Nephron (organoid): ENCODE measurements around the gene GMPPA.

Experiments
- H3K27ac Mint-ChIP-seq, 3 experiments: 2 replicates each; pipeline ENCODE4 v1.8.0; 2020; ENCODE audit warnings: mixed read lengths in 3 of 3, mild to moderate bottlenecking in 2 of 3, moderate library complexity in 1 of 3
- H3K27me3 Mint-ChIP-seq: 2 replicates; pipeline ENCODE4 v1.8.0; 2021; ENCODE audit warnings: low read depth, mild to moderate bottlenecking, moderate library complexity, mixed read lengths
- H3K36me3 Mint-ChIP-seq: 2 replicates; pipeline ENCODE4 v1.8.0; 2020; ENCODE audit warnings: low read depth, mixed read lengths
- H3K4me1 Mint-ChIP-seq: 2 replicates; pipeline ENCODE4 v1.8.0; 2020; ENCODE audit warnings: mixed read lengths
- H3K4me3 Mint-ChIP-seq, 3 experiments: 2 replicates each; pipeline ENCODE4 v1.8.0; 2020; ENCODE audit warnings: mild to moderate bottlenecking in 3 of 3, mixed read lengths in 3 of 3, moderate library complexity in 2 of 3
- H3K9me3 Mint-ChIP-seq: 2 replicates; pipeline ENCODE4 v1.8.0; 2020; ENCODE audit warnings: mixed read lengths
- CTCF ChIP-seq, 3 experiments: fragments of 200-600 bp; sonication (generic); IDR thresholded peaks; one replicate each; pipeline ENCODE4 v1.5.0; 2021; ENCODE audit warnings: antibody characterized with exemption in 3 of 3; ENCODE audit not compliant: unreplicated experiment in 3 of 3

Gene GMPPA

GRCh38 chr2:219455581-219455980 is 43.1 kb upstream of the GMPPA start:
- Mint-ChIP-seq H3K4me3 (no peak overlapping the region), H3K4me1 (peaks cover 52% of the 10 kb centered on the region), H3K27ac (no peak overlapping the region), H3K9me3 (no peaks in the 10 kb centered on the region), H3K27me3 (peaks cover 8% of the 10 kb centered on the region), H3K36me3 (peaks cover 7% of the 10 kb centered on the region)
- no peak for TF ChIP-seq CTCF (IDR thresholded peaks at IDR 0.05; ENCODE audit: unreplicated experiment in 3 of 3)

- Mint-ChIP-seq H3K36me3 (peaks cover 12% of the 10 kb centered on the region), H3K27me3 (no peaks in the 10 kb centered on the region), H3K27ac (no peak overlapping the region), H3K4me1 (peaks cover 35% of the 10 kb centered on the region), H3K9me3 (no peaks in the 10 kb centered on the region), H3K4me3 (no peak overlapping the region)
- TF ChIP-seq CTCF (IDR thresholded peaks at IDR 0.05; ENCODE audit: unreplicated experiment in 3 of 3) = no peak
Observed at GRCh38 chr2:219457784-219458369, 40.8 kb upstream of the GMPPA start.

- TF ChIP-seq CTCF (IDR thresholded peaks at IDR 0.05; ENCODE audit: unreplicated experiment in 3 of 3) = no peak
Observed at GRCh38 chr2:219458996-219459395, 39.7 kb upstream of the GMPPA start.

GRCh38 chr2:219459460-219460311 is 39.0 kb upstream of the GMPPA start:
- Mint-ChIP-seq H3K4me1 (peaks cover 27% of the 10 kb centered on the region), H3K27ac (peak overlapping the region; percentile 72 to 80 (median 72)), H3K27me3 (no peaks in the 10 kb centered on the region), H3K9me3 (no peaks in the 10 kb centered on the region), H3K36me3 (peaks cover 8% of the 10 kb centered on the region), H3K4me3 (peak overlapping the region in 2 of 3 experiments; percentile 14 to 70)
- TF ChIP-seq CTCF (IDR thresholded peaks at IDR 0.05; ENCODE audit: unreplicated experiment in 3 of 3) = peak; percentile 78 to 84 (median 84)

More at GRCh38 chr2:219458996-219459395, 39.7 kb upstream of the GMPPA start:
- H3K9me3 Mint-ChIP-seq = no peaks in the 10 kb centered on the region
- no peaks in the 10 kb centered on the region for H3K27me3 Mint-ChIP-seq
- H3K27ac Mint-ChIP-seq = peak overlapping the region in 1 of 3 experiments; percentile 12
- H3K36me3 Mint-ChIP-seq = peaks cover 8% of the 10 kb centered on the region
- H3K4me3 Mint-ChIP-seq = no peak overlapping the region
- H3K4me1 Mint-ChIP-seq = peaks cover 27% of the 10 kb centered on the region

GRCh38 chr2:219460424-219460926 is 38.2 kb upstream of the GMPPA start:
- Mint-ChIP-seq H3K4me3 (peak overlapping the region in 1 of 3 experiments; percentile 70), H3K4me1 (peaks cover 27% of the 10 kb centered on the region), H3K36me3 (peaks cover 8% of the 10 kb centered on the region), H3K27ac (peak overlapping the region; percentile 72 to 80 (median 72)), H3K9me3 (no peaks in the 10 kb centered on the region), H3K27me3 (no peaks in the 10 kb centered on the region)
- no peak for TF ChIP-seq CTCF (IDR thresholded peaks at IDR 0.05; ENCODE audit: unreplicated experiment in 3 of 3)
